WTC11 (cell line): ENCODE results near the gene GTF2H4. TPM values are rescaled to one million over a fixed set of nuclear protein-coding genes. Genes with fewer than 3 reads are reported as not detected.
A peak's percentile ranks its signal among the peaks of the same experiment; 100 is the strongest.

Experiments used
- ATAC-seq: fragments of 200-7000 bp; cut with Tn5 transposase; 2 replicates; pipeline ENCODE4 v1.10.0; 2021; ENCODE audit warnings: mild to moderate bottlenecking, moderate library complexity
- CTCF ChIA-PET: fragments of 300-600 bp; sonication (Branson Sonifier 250); formaldehyde crosslinking; loops from one replicate; lab custom pipeline; 2021; ENCODE audit warnings: antibody characterized with exemption; lab: Charles Lee
- POLR2A ChIA-PET: fragments of 350-600 bp; sonication (Branson Sonifier 250); formaldehyde crosslinking; loops from one replicate; lab custom pipeline; 2021; ENCODE audit warnings: antibody characterized with exemption; lab: Charles Lee
- DNase-seq: peaks from one replicate; pipeline ENCODE4 v3.0.0; 2021; ENCODE audit warnings: low spot score
- H3K27ac Mint-ChIP-seq: 2 replicates; pipeline ENCODE4 v1.8.0; 2021; ENCODE audit warnings: mixed read lengths
- H3K27me3 Mint-ChIP-seq: 2 replicates; pipeline ENCODE4 v1.8.0; 2021; ENCODE audit warnings: low read depth, mild to moderate bottlenecking, moderate library complexity, mixed read lengths
- H3K36me3 Mint-ChIP-seq: 2 replicates; pipeline ENCODE4 v1.8.0; 2021; ENCODE audit warnings: mixed read lengths
- H3K4me1 Mint-ChIP-seq: 2 replicates; pipeline ENCODE4 v1.8.0; 2022; ENCODE audit warnings: mixed read lengths
- H3K4me3 Mint-ChIP-seq: 2 replicates; pipeline ENCODE4 v1.8.0; 2021; ENCODE audit warnings: mild to moderate bottlenecking, moderate library complexity, mixed read lengths
- H3K9me3 Mint-ChIP-seq: 2 replicates; pipeline ENCODE4 v1.8.0; 2021; ENCODE audit warnings: mixed read lengths
- ATF2 ChIP-seq: sonication (generic); formaldehyde crosslinking; IDR thresholded peaks from 2 replicates; pipeline ENCODE4 v1.8.1; 2022; ENCODE audit warnings: low read depth, missing genetic modification reagents, borderline replicate concordance
- ATF6 ChIP-seq: sonication (generic); formaldehyde crosslinking; IDR thresholded peaks from 2 replicates; pipeline ENCODE4 v1.8.1; 2023; ENCODE audit warnings: mild to moderate bottlenecking, missing genetic modification reagents
- CDX4 ChIP-seq: fragments of 250-450 bp; sonication (Bioruptor Pico); IDR thresholded peaks from 2 replicates; pipeline ENCODE4 v1.9.0; 2021; ENCODE audit warnings: moderate library complexity, mild to moderate bottlenecking, inconsistent platforms, borderline replicate concordance
- CREM ChIP-seq: sonication (generic); formaldehyde crosslinking; IDR thresholded peaks from 2 replicates; pipeline ENCODE4 v1.8.1; 2022; ENCODE audit warnings: mild to moderate bottlenecking, missing genetic modification reagents, moderate library complexity
- E2F1 ChIP-seq: sonication (generic); formaldehyde crosslinking; IDR thresholded peaks from 2 replicates; pipeline ENCODE4 v1.8.0; 2022; ENCODE audit warnings: mild to moderate bottlenecking, missing genetic modification reagents
- EMX1 ChIP-seq: fragments of 250-450 bp; sonication (Bioruptor Pico); IDR thresholded peaks from 2 replicates; pipeline ENCODE4 v1.8.0; 2021; ENCODE audit warnings: mild to moderate bottlenecking
- ETV6 ChIP-seq: sonication (generic); formaldehyde crosslinking; IDR thresholded peaks from 2 replicates; pipeline ENCODE4 v1.8.1; 2022; ENCODE audit warnings: mild to moderate bottlenecking, missing genetic modification reagents
- FOXJ3 ChIP-seq: sonication (generic); formaldehyde crosslinking; IDR thresholded peaks from 2 replicates; pipeline ENCODE4 v1.9.0; 2021; ENCODE audit warnings: missing genetic modification reagents, mild to moderate bottlenecking, borderline replicate concordance
- FOXK1 ChIP-seq: sonication (generic); formaldehyde crosslinking; IDR thresholded peaks from 2 replicates; pipeline ENCODE4 v1.8.0; 2022; ENCODE audit warnings: mild to moderate bottlenecking, moderate library complexity, missing genetic modification reagents
- GTF2I ChIP-seq: fragments of 250-450 bp; sonication (Bioruptor Pico); conservative IDR thresholded peaks from 2 replicates; pipeline ENCODE4 v1.4.0; 2021; ENCODE audit warnings: mild to moderate bottlenecking
- JAZF1 ChIP-seq: fragments of 250-450 bp; sonication (Bioruptor Pico); IDR thresholded peaks from 2 replicates; pipeline ENCODE4 v1.9.0; 2021; ENCODE audit warnings: moderate library complexity, mild to moderate bottlenecking, inconsistent platforms
- KAT7 ChIP-seq: sonication (generic); formaldehyde crosslinking; IDR thresholded peaks from 2 replicates; pipeline ENCODE4 v1.8.1; 2023; ENCODE audit warnings: missing genetic modification reagents, mild to moderate bottlenecking, borderline replicate concordance
- MLX ChIP-seq: sonication (generic); formaldehyde crosslinking; IDR thresholded peaks from 2 replicates; pipeline ENCODE4 v1.8.1; 2023; ENCODE audit warnings: mild to moderate bottlenecking, missing genetic modification reagents, moderate library complexity
- MYBL2 ChIP-seq: sonication (generic); formaldehyde crosslinking; IDR thresholded peaks from 2 replicates; pipeline ENCODE4 v1.8.1; 2023; ENCODE audit warnings: mild to moderate bottlenecking, moderate library complexity, missing genetic modification reagents
- SP1 ChIP-seq: sonication (generic); formaldehyde crosslinking; conservative IDR thresholded peaks from 2 replicates; pipeline ENCODE4 v1.8.1; 2022; ENCODE audit warnings: missing genetic modification reagents
- TP53 ChIP-seq: sonication (generic); formaldehyde crosslinking; IDR thresholded peaks from 2 replicates; pipeline ENCODE4 v1.8.1; 2023; ENCODE audit warnings: mild to moderate bottlenecking, missing genetic modification reagents
- USF1 ChIP-seq: sonication (generic); formaldehyde crosslinking; IDR thresholded peaks from 2 replicates; pipeline ENCODE4 v1.8.0; 2022; ENCODE audit warnings: mild to moderate bottlenecking, missing genetic modification reagents
- ZBTB21 ChIP-seq: sonication (generic); formaldehyde crosslinking; IDR thresholded peaks from 2 replicates; pipeline ENCODE4 v1.8.1; 2023; ENCODE audit warnings: mild to moderate bottlenecking, missing genetic modification reagents, borderline replicate concordance
- ZNF232 ChIP-seq: sonication (generic); formaldehyde crosslinking; IDR thresholded peaks from 2 replicates; pipeline ENCODE4 v1.8.0; 2022; ENCODE audit warnings: mild to moderate bottlenecking, missing genetic modification reagents
- ZNF281 ChIP-seq: sonication (generic); formaldehyde crosslinking; IDR thresholded peaks from 2 replicates; pipeline ENCODE4 v1.8.0; 2023; ENCODE audit warnings: mild to moderate bottlenecking, missing genetic modification reagents
- total RNA-seq: library from RNA; stranded (reverse); gene quantifications from 3 replicates; pipeline ENCODE4 v1.2.3, GENCODE V29; 2021

Gene GTF2H4
- total RNA-seq, 1 experiment from 2014 or later, result 49.2 TPM

GRCh38 chr6:30939473-30939872 is 31.5 kb downstream of the GTF2H4 start:
- TF ChIP-seq ETV6 (CRISPR knock-in tag) (no peak), MLX (CRISPR knock-in tag) (no peak), FOXJ3 (CRISPR knock-in tag) (no peak), EMX1 (CRISPR knock-in tag) (no peak), TP53 (CRISPR knock-in tag) (no peak), MYBL2 (CRISPR knock-in tag) (no peak), FOXK1 (CRISPR knock-in tag) (no peak), ZNF232 (CRISPR knock-in tag) (no peak), CDX4 (CRISPR knock-in tag) (no peak), JAZF1 (no peak), ZBTB21 (CRISPR knock-in tag) (no peak)
- ATAC-seq (no peak), DNase-seq (no peak)
- ChIA-PET CTCF (interaction anchor here (1.3 to 4.7 kb wide), 5 partner anchors 25 to 148 kb away, joined by 4 to 50 read pairs (median 28); partner anchors contain the start of gene VARS2), POLR2A (no interaction called here)
- Mint-ChIP-seq H3K27ac (no peak overlapping the region), H3K36me3 (no peaks in the 10 kb centered on the region), H3K27me3 (no peaks in the 10 kb centered on the region; the same call in 1 of the 2 replicates), H3K9me3 (no peaks in the 10 kb centered on the region), H3K4me1 (peaks cover 39% of the 10 kb centered on the region), H3K4me3 (no peak overlapping the region)

- DNase-seq (no peak), ATAC-seq (no peak)
- H3K27ac Mint-ChIP-seq, result no peak within 1 kb of the TSS
- no peak for TF ChIP-seq CREM (CRISPR knock-in tag)
- TF ChIP-seq JAZF1, result no peak
- ChIA-PET POLR2A (no interaction called here), CTCF (interaction anchor here (0.6 to 4.7 kb wide), 8 partner anchors 9 to 147 kb away, joined by 3 to 50 read pairs (median 9); partner anchors contain the start of genes SFTA2 and VARS2)
- H3K27me3 Mint-ChIP-seq, result no peaks in the 10 kb centered on the region; the same call in 1 of the 2 replicates
- no peaks in the 10 kb centered on the region for H3K9me3 Mint-ChIP-seq
- peaks cover 39% of the 10 kb centered on the region for H3K4me1 Mint-ChIP-seq
- no peak within 1 kb of the TSS for H3K4me3 Mint-ChIP-seq
- no peaks in the 10 kb centered on the region for H3K36me3 Mint-ChIP-seq
These were observed 32.5 kb downstream of the GTF2H4 start, which contains the start of gene MUCL3 for GRCh38 chr6:30940361-30940986. MUCL3 (plus strand) TSS chr6:30940973; CDS start chr6:30941000, 27 bp downstream.

GRCh38 chr6:30942338-30943060 is 34.5 kb downstream of the GTF2H4 start:
- Mint-ChIP-seq H3K9me3 (no peaks in the 10 kb centered on the region), H3K4me1 (peaks cover 44% of the 10 kb centered on the region), H3K27me3 (no peaks in the 10 kb centered on the region; the same call in 1 of the 2 replicates), H3K4me3 (peak overlapping the region; percentile 17; the same call in 1 of the 2 replicates), H3K27ac (peak overlapping the region; percentile 83), H3K36me3 (no peaks in the 10 kb centered on the region)
- CTCF ChIA-PET, result interaction anchor here (0.6 to 4.7 kb wide), 48 partner anchors 9 to 401 kb away, joined by 3 to 50 read pairs (median 4); partner anchors contain the start of genes MUC21, SFTA2 and VARS2
- ATAC-seq (peak; percentile 93), DNase-seq (peak; percentile 98)
- POLR2A ChIA-PET, result interaction anchor here (0.6 to 0.8 kb wide), 2 partner anchors 24 to 40 kb away, joined by 3 read pairs; no protein-coding TSS in a partner anchor
- TF ChIP-seq KAT7 (no peak), GTF2I (CRISPR knock-in tag) (peak; percentile 60; the same call in 1 of the 2 replicates), E2F1 (no peak), SP1 (CRISPR knock-in tag) (peak; percentile 55), MYBL2 (CRISPR knock-in tag) (no peak), ATF2 (CRISPR knock-in tag) (no peak), USF1 (CRISPR knock-in tag) (no peak; the same call in 1 of the 2 replicates), ATF6 (CRISPR knock-in tag) (no peak), ZNF281 (CRISPR knock-in tag) (no peak)
